HCT116 (cell line): ENCODE data around the gene MCRIP1. TPM values are rescaled to one million over a fixed set of nuclear protein-coding genes. Genes with fewer than 3 reads are reported as not detected.

Source experiments
- ATAC-seq: fragments of 200-7000 bp; cut with Tn5 transposase; 2 replicates; pipeline ENCODE4 v1.9.1; 2020; ENCODE audit warnings: mild to moderate bottlenecking, moderate library complexity
- BruUV-seq: library from RNA; stranded (reverse); fragments of 400-500 nt; replicated peaks from 2 replicates; lab custom pipeline; 2021; lab: Mats Ljungman, UMichigan
- CTCF ChIA-PET: fragments of 300-600 bp; sonication (Branson Sonifier 250); formaldehyde crosslinking; loops from one replicate; lab custom pipeline; 2021; ENCODE audit warnings: antibody characterized with exemption; lab: Charles Lee
- POLR2A ChIA-PET: fragments of 300-600, 350-600 bp; sonication (Branson Sonifier 250); formaldehyde crosslinking; loops from one replicate; lab custom pipeline; 2021; ENCODE audit warnings: antibody characterized with exemption; lab: Charles Lee
- RAD21 ChIA-PET, 2 experiments: fragments of 300-600 bp; sonication (Branson Sonifier 250); formaldehyde crosslinking; loops; one replicate each; lab custom pipeline; 2023; ENCODE audit warnings: low total read pairs in 2 of 2; ENCODE audit not compliant: uncharacterized antibody in 2 of 2, unreplicated experiment in 2 of 2, low non-redundant PET in 1 of 2; lab: Charles Lee
- DNase-seq: peaks from one replicate; pipeline ENCODE4 v3.0.0-alpha.2; 2010; ENCODE audit warnings: low read depth, low spot score
- H2AFZ ChIP-seq: fragments of 200-600 bp; shearing (Covaris generic), sonication (generic); 2 replicates; pipeline ENCODE4 v1.6.1; 2017; ENCODE audit warnings: low read depth, mixed run types, mixed read lengths, antibody characterized with exemption, low read length; ENCODE audit not compliant: poor library complexity, severe bottlenecking
- H3K27ac ChIP-seq: 2 replicates; pipeline ENCODE4 v1.5.1; 2012; ENCODE audit warnings: low read depth, low read length
- H3K27me3 ChIP-seq: fragments of 200-600 bp; sonication (generic); 2 replicates; pipeline ENCODE4 v1.6.1; 2016; ENCODE audit warnings: mixed run types, low read length, mixed read lengths; ENCODE audit not compliant: insufficient read depth
- H3K36me3 ChIP-seq, 2 experiments: fragments of 200-500 bp in 1 of 2; fragments of 200-600 bp in 1 of 2; sonication (Bioruptor generic) in 1 of 2; sonication (generic) in 1 of 2; 2 replicates each; pipeline versions ENCODE4 v1.5.1 to v1.6.1; 2014 to 2016; ENCODE audit warnings: low read length in 2 of 2, inconsistent platforms in 1 of 2, mixed read lengths in 1 of 2, mixed run types in 1 of 2; ENCODE audit not compliant: insufficient read depth in 2 of 2, control insufficient read depth in 1 of 2
- H3K4me1 ChIP-seq, 2 experiments: fragments of 200-600 bp in 1 of 2; sonication (generic) in 1 of 2; 2 replicates each; pipeline versions ENCODE4 v1.5.1 to v1.6.1; 2012 to 2017; ENCODE audit warnings: low read length in 2 of 2, inconsistent platforms in 1 of 2, mild to moderate bottlenecking in 1 of 2, mixed read lengths in 1 of 2, mixed run types in 1 of 2, moderate library complexity in 1 of 2; ENCODE audit not compliant: insufficient read depth in 2 of 2, control insufficient read depth in 1 of 2
- H3K4me2 ChIP-seq: fragments of 200-600 bp; sonication (generic); 2 replicates; pipeline ENCODE4 v1.6.1; 2017; ENCODE audit warnings: mixed run types, low read length, mixed read lengths
- H3K4me3 ChIP-seq, 2 experiments: fragments of 200-600 bp in 1 of 2; sonication (generic) in 1 of 2; replicated peaks in 1 of 2; 2 replicates each; pipeline ENCODE4 v1.5.1; 2011 to 2016; ENCODE audit warnings: low read length in 2 of 2, control low read depth in 1 of 2, low read depth in 1 of 2, mild to moderate bottlenecking in 1 of 2, mixed read lengths in 1 of 2, mixed run types in 1 of 2
- H3K79me2 ChIP-seq: fragments of 200-600 bp; sonication (generic); 2 replicates; pipeline ENCODE4 v1.6.1; 2017; ENCODE audit warnings: mild to moderate bottlenecking, mixed run types, low read length, moderate library complexity, mixed read lengths; ENCODE audit not compliant: insufficient read depth
- H3K9ac ChIP-seq: fragments of 200-600 bp; sonication (generic); 2 replicates; pipeline ENCODE4 v1.6.1; 2016; ENCODE audit warnings: low read length, mixed read lengths
- H3K9me2 ChIP-seq: fragments of 200-600 bp; sonication (generic), shearing (Covaris generic); 2 replicates; pipeline ENCODE4 v1.6.1; 2017; ENCODE audit warnings: mixed run types, mild to moderate bottlenecking, moderate library complexity; ENCODE audit not compliant: insufficient read depth
- H3K9me3 ChIP-seq, 2 experiments: fragments of 200-500 bp in 1 of 2; fragments of 200-600 bp in 1 of 2; sonication (Bioruptor generic) in 1 of 2; sonication (generic) in 1 of 2; 2 replicates each; pipeline ENCODE4 v1.6.1; 2014 to 2017; ENCODE audit warnings: low read length in 2 of 2, mixed read lengths in 2 of 2, inconsistent platforms in 1 of 2, low read depth in 1 of 2, mild to moderate bottlenecking in 1 of 2, mixed run types in 1 of 2, moderate library complexity in 1 of 2; ENCODE audit not compliant: control insufficient read depth in 1 of 2, insufficient read depth in 1 of 2
- H4K20me1 ChIP-seq: fragments of 200-600 bp; sonication (generic), shearing (Covaris generic); 2 replicates; pipeline ENCODE4 v1.6.1; 2017; ENCODE audit warnings: mixed run types, mild to moderate bottlenecking, moderate library complexity; ENCODE audit not compliant: insufficient read depth
- EZH2phosphoT487 ChIP-seq: fragments of 200-600 bp; IDR thresholded peaks from 2 replicates; pipeline ENCODE4 v1.6.1; 2018; ENCODE audit warnings: antibody characterized with exemption, borderline replicate concordance
- RAD21 ChIP-seq: IDR thresholded peaks from 2 replicates; pipeline ENCODE4 v1.6.1; 2012; ENCODE audit warnings: low read depth, mild to moderate bottlenecking
- REST ChIP-seq: IDR thresholded peaks from 2 replicates; pipeline ENCODE4 v1.6.1; 2012; ENCODE audit warnings: low read depth
- SIN3A ChIP-seq: IDR thresholded peaks from 2 replicates; pipeline ENCODE4 v1.6.1; 2012; ENCODE audit warnings: low read depth
- ZBTB33 ChIP-seq: IDR thresholded peaks from 2 replicates; pipeline ENCODE4 v1.6.1; 2011; ENCODE audit warnings: mild to moderate bottlenecking, low read length, moderate library complexity; ENCODE audit not compliant: insufficient replicate concordance; ENCODE audit errors: extremely low read depth
- intact Hi-C: fragments of 100-400 bp; cut with micrococcal nuclease; formaldehyde crosslinking; loops from 2 replicates; pipeline ENCODE4 v1.10.0; 2022
- total RNA-seq: library from RNA; stranded (reverse); gene quantifications from one replicate; pipeline ENCODE4 v1.2.1, GENCODE V29; 2021; ENCODE audit not compliant: unreplicated experiment

Gene MCRIP1
- total RNA-seq, 1 experiment from 2014 or later, result 59.2 TPM

GRCh38 chr17:81823820-81824550 lies 9.1 kb downstream of the MCRIP1 start:
- Histone ChIP-seq H3K9me2 (no peaks in the 10 kb centered on the region), H4K20me1 (no peaks in the 10 kb centered on the region), H3K27ac (no peak overlapping the region), H3K4me1 (peaks cover 21 to 24% of the 10 kb centered on the region in 2 experiments), H3K4me2 (no peak overlapping the region), H2AFZ (no peak overlapping the region), H3K4me3 (no peak overlapping the region), H3K9me3 (no peaks in the 10 kb centered on the region), H3K36me3 (no peaks in the 10 kb centered on the region), H3K9ac (no peak overlapping the region), H3K79me2 (no peaks in the 10 kb centered on the region), H3K27me3 (no peaks in the 10 kb centered on the region)
- RAD21 ChIA-PET, result no interaction called here
- intact Hi-C loops, result no loop called here
- DNase-seq (no peak), ATAC-seq (no peak)
- TF ChIP-seq ZBTB33 (no peak), REST (no peak), RAD21 (no peak), SIN3A (no peak), EZH2phosphoT487 (no peak)
- POLR2A ChIA-PET, result interaction anchor here (1.2 kb wide), 1 partner anchor 9 kb away, joined by 3 read pairs; the partner anchor contains the start of gene MCRIP1
- no TSS peak for BruUV-seq
- CTCF ChIA-PET, result no interaction called here
